ENCODE results near the gene FADS6. TPM values are rescaled to one million over a fixed set of nuclear protein-coding genes. Genes with fewer than 3 reads are reported as not detected.

Gene FADS6
- total and polyA plus RNA-seq, 10 of the 15 experiments (the other 5 are each of a cell fraction or from before 2014, with no cell fraction given) = not detected

GRCh38 chr17:74866198-74866835 is 27.1 kb downstream of the FADS6 start:
- Histone ChIP-seq H3K4me2 (ENCODE audit: control insufficient read depth, insufficient read depth) (no peak overlapping the region), H3K36me3 (ENCODE audit: control insufficient read depth in 2 of 2, insufficient read depth in 2 of 2, low read length in 1 of 2) (no peaks in the 10 kb centered on the region; a peak in 3 of 4 replicates), H3K27ac (ENCODE audit: control insufficient read depth, insufficient read depth) (no peak overlapping the region), H3K4me3 (no peak overlapping the region), H3K79me2 (ENCODE audit: control insufficient read depth, insufficient read depth, low read length) (peaks cover 2% of the 10 kb centered on the region), H3K9me3 (replicated peaks; ENCODE audit: control insufficient read depth, insufficient read depth, low read length) (no peaks in the 10 kb centered on the region), H4K20me1 (ENCODE audit: control insufficient read depth, insufficient read depth) (no peaks in the 10 kb centered on the region), H3K4me1 (ENCODE audit: control insufficient read depth, insufficient read depth, low read length) (peaks cover 7% of the 10 kb centered on the region), H3K9ac (ENCODE audit: control insufficient read depth, insufficient read depth, low read length) (no peak overlapping the region), H2AFZ (ENCODE audit: control insufficient read depth, low read depth, low read length) (no peak overlapping the region), H3K27me3 (replicated peaks in 1 of 2; ENCODE audit: control insufficient read depth in 2 of 2, insufficient read depth in 2 of 2, low read length in 1 of 2) (peaks cover 0 to 2% of the 10 kb centered on the region in 2 experiments; a peak in 1 of 4 replicates)
- POLR2A ChIA-PET = interaction anchor here (0.6 to 1.7 kb wide), 5 partner anchors 88 to 636 kb away, joined by 3 to 5 read pairs (median 3); partner anchors contain the start of gene NAT9
- TF ChIP-seq RFX5 (IDR thresholded peaks at IDR 0.05; ENCODE audit: low read depth, low read length) (no peak), HDAC2 (IDR thresholded peaks at IDR 0.05) (no peak), KAT2A (conservative IDR thresholded peaks at IDR 0.05; ENCODE audit: control insufficient read depth, low read depth, low read length) (no peak), ZBTB4 (CRISPR knock-in tag; IDR thresholded peaks at IDR 0.05) (no peak), CREB1 (IDR thresholded peaks at IDR 0.05; ENCODE audit: low read depth) (no peak), CHD4 (IDR thresholded peaks at IDR 0.05) (no peak), USF1 (IDR thresholded peaks at IDR 0.05; ENCODE audit: borderline replicate concordance, extremely low read length, insufficient read depth, low read depth, low read length) (no peak), SIN3A (IDR thresholded peaks at IDR 0.05; ENCODE audit: low read depth, low read length) (no peak), SPI1 (IDR thresholded peaks at IDR 0.05; ENCODE audit: borderline replicate concordance, insufficient read depth, low read depth, low read length) (no peak), MEF2A (IDR thresholded peaks at IDR 0.05; ENCODE audit: insufficient read depth, low read depth, low read length) (no peak), HDAC6 (IDR thresholded peaks at IDR 0.05; ENCODE audit: unreplicated experiment) (no peak), SIX5 (IDR thresholded peaks at IDR 0.05; ENCODE audit: low read depth, low read length, severe bottlenecking) (no peak), SMAD5 (IDR thresholded peaks at IDR 0.05; ENCODE audit: low read depth) (no peak), SMARCA5 (IDR thresholded peaks at IDR 0.05) (no peak), ZNF207 (IDR thresholded peaks at IDR 0.05; ENCODE audit: borderline replicate concordance) (no peak), CEBPB (IDR thresholded peaks at IDR 0.05; ENCODE audit: borderline replicate concordance in 1 of 2, low read depth in 2 of 2, low read length in 2 of 2) (no peak), POLR2AphosphoS5 (IDR thresholded peaks at IDR 0.05; ENCODE audit: low read length) (no peak), SREBF1 (IDR thresholded peaks at IDR 0.05; ENCODE audit: low read length) (no peak)
- no peak for ATAC-seq
- 82% methylated on average over 18 of the region's 19 CpGs for WGBS (ENCODE audit: insufficient coverage, insufficient replicate concordance, low lambda C conversion rate, missing lambda C conversion rate)
- in situ Hi-C loops (cut with MboI) (loop anchor here (5.0 kb wide), 1 partner anchor 124 kb away; no protein-coding TSS in a partner anchor), intact Hi-C loops (cut with micrococcal nuclease; ENCODE audit: unreplicated experiment) (no loop called here)
- DNase-seq (ENCODE audit: low read depth, low spot score) = no peak
- no peak for FAIRE-seq
- SMC1A ChIA-PET (ENCODE audit: uncharacterized antibody, unreplicated experiment) = interaction anchor here (0.9 to 1.9 kb wide), 5 partner anchors 10 to 121 kb away, joined by 4 to 13 read pairs (median 5); no protein-coding TSS in a partner anchor
- RAD21 ChIA-PET (ENCODE audit: unreplicated experiment) = interaction anchor here (0.6 to 3.2 kb wide), 11 partner anchors 8 to 439 kb away, joined by 3 to 21 read pairs (median 4); partner anchors contain the start of gene NUP85
- no TSS peak for BruUV-seq (replicated peaks)
- CTCF ChIA-PET = interaction anchor here (0.9 to 10.2 kb wide), 15 partner anchors 9 to 209 kb away, joined by 3 to 98 read pairs (median 7); partner anchors contain the start of gene RAB37

Data from GM12878 (cell line).